GM23248 (cell line): Measurements from ENCODE around the gene HEBP1. TPM values are rescaled to one million over a fixed set of nuclear protein-coding genes. Genes with fewer than 3 reads are reported as not detected.
A peak's percentile ranks its signal among the peaks of the same experiment; 100 is the strongest.

Experiments
- DNase-seq: peaks from one replicate; pipeline ENCODE4 v3.0.0-alpha.2; 2015
- H2AFZ ChIP-seq: fragments of 200-600 bp; sonication (generic); 2 replicates; pipeline ENCODE4 v1.6.1; 2016; ENCODE audit warnings: antibody characterized with exemption
- H3F3A ChIP-seq: fragments of 200-600 bp; sonication (generic); 2 replicates; pipeline ENCODE4 v1.6.1; 2016; ENCODE audit warnings: mild to moderate bottlenecking, antibody characterized with exemption, mixed run types; ENCODE audit not compliant: insufficient read depth
- H3K27ac ChIP-seq: fragments of 200-600 bp; sonication (generic); 2 replicates; pipeline ENCODE4 v1.5.1; 2016; ENCODE audit warnings: mild to moderate bottlenecking
- H3K27me3 ChIP-seq: fragments of 200-600 bp; sonication (generic); replicated peaks from 2 replicates; pipeline ENCODE4 v1.6.1; 2016; ENCODE audit warnings: mild to moderate bottlenecking; ENCODE audit not compliant: insufficient read depth
- H3K36me3 ChIP-seq: fragments of 200-600 bp; sonication (generic); 2 replicates; pipeline ENCODE4 v1.6.1; 2016; ENCODE audit warnings: low read depth, mild to moderate bottlenecking
- H3K4me1 ChIP-seq: fragments of 200-600 bp; sonication (generic); 2 replicates; pipeline ENCODE4 v1.6.1; 2016; ENCODE audit warnings: mild to moderate bottlenecking; ENCODE audit not compliant: insufficient read depth
- H3K4me2 ChIP-seq: fragments of 200-600 bp; sonication (generic); one replicate; pipeline ENCODE4 v1.6.1; 2016; ENCODE audit warnings: mild to moderate bottlenecking; ENCODE audit not compliant: unreplicated experiment
- H3K4me3 ChIP-seq: fragments of 200-600 bp; sonication (generic); 2 replicates; pipeline ENCODE4 v1.5.1; 2016; ENCODE audit warnings: mild to moderate bottlenecking
- H3K79me2 ChIP-seq: fragments of 200-600 bp; sonication (generic); 2 replicates; pipeline ENCODE4 v1.6.1; 2016; ENCODE audit warnings: mild to moderate bottlenecking; ENCODE audit not compliant: insufficient read depth
- H3K9ac ChIP-seq: fragments of 200-600 bp; sonication (generic); 2 replicates; pipeline ENCODE4 v1.6.1; 2016; ENCODE audit warnings: mild to moderate bottlenecking
- H3K9me2 ChIP-seq: fragments of 200-600 bp; sonication (generic); 2 replicates; pipeline ENCODE4 v1.6.1; 2016; ENCODE audit warnings: mixed run types, mild to moderate bottlenecking, moderate library complexity; ENCODE audit not compliant: insufficient read depth
- H3K9me3 ChIP-seq: fragments of 200-600 bp; sonication (generic); one replicate; pipeline ENCODE4 v1.6.1; 2017; ENCODE audit warnings: low read depth
- H4K20me1 ChIP-seq: fragments of 200-600 bp; sonication (generic); 2 replicates; pipeline ENCODE4 v1.6.0; 2016; ENCODE audit not compliant: insufficient read depth
- EZH2 ChIP-seq: fragments of 200-600 bp; sonication (generic); IDR thresholded peaks from 2 replicates; pipeline ENCODE4 v1.6.1; 2018; ENCODE audit warnings: antibody characterized with exemption, mild to moderate bottlenecking; ENCODE audit not compliant: insufficient read depth, poor library complexity, severe bottlenecking
- EZH2phosphoT487 ChIP-seq: fragments of 200-600 bp; sonication (generic); IDR thresholded peaks from 2 replicates; pipeline ENCODE4 v1.6.1; 2018; ENCODE audit warnings: antibody characterized with exemption, moderate library complexity, mild to moderate bottlenecking, low read depth; ENCODE audit not compliant: insufficient read depth
- WGBS, 2 experiments: methylation state at CpG; one replicate each; pipeline ENCODE4 v1.1.6; 2015 to 2017; ENCODE audit warnings: low lambda C conversion rate in 2 of 2, low coverage in 1 of 2; ENCODE audit errors: missing lambda C conversion rate in 2 of 2; 5-methylcytosine and 5-hydroxymethylcytosine counted together
- in situ Hi-C: fragments of 300-500 bp; cut with MboI; formaldehyde crosslinking; loops from 2 replicates; pipeline ENCODE4 v1.15.0; 2020
- polyA plus RNA-seq: library from polyadenylated mRNA; unstranded; fragments of >200 nt; fragmentation: Nextera tagmentation; extraction: Ambion mirVana; gene quantifications from 2 replicates; pipeline ENCODE4 v1.2.1, GENCODE V29; 2016
- total RNA-seq: library from RNA; depleted of rRNA; stranded (reverse); fragments of >200 nt; shearing (Covaris generic); gene quantifications from 2 replicates; pipeline ENCODE4 v1.2.3, GENCODE V29; 2014

HEBP1 gene
- total and polyA plus RNA-seq, 2 experiments from 2014 or later: 17.4 to 83.0 TPM

GRCh38 chr12:12999271-12999958 lies 650 bp downstream of the HEBP1 start:
- no peaks in the 10 kb centered on the region for H3K9me3 ChIP-seq
- peak overlapping the region; percentile 12 for H3K27ac ChIP-seq
- TF ChIP-seq EZH2phosphoT487 (no peak), EZH2 (no peak)
- H3K36me3 ChIP-seq: no peaks in the 10 kb centered on the region
- in situ Hi-C loops: no loop called here
- peak overlapping the region; percentile 83 for H3K9ac ChIP-seq
- no peaks in the 10 kb centered on the region for H4K20me1 ChIP-seq
- WGBS, 2 experiments: 2 to 3% methylated on average over 16 to 22 of the region's 22 CpGs
- H3F3A ChIP-seq: peaks cover 20% of the 10 kb centered on the region
- peak overlapping the region; percentile 74 for H2AFZ ChIP-seq
- H3K27me3 ChIP-seq: no peaks in the 10 kb centered on the region
- peaks cover 23% of the 10 kb centered on the region for H3K4me1 ChIP-seq
- peak overlapping the region; percentile 87 for H3K4me3 ChIP-seq
- H3K9me2 ChIP-seq: no peaks in the 10 kb centered on the region
- DNase-seq: peak; percentile 49
- peak overlapping the region; percentile 95 for H3K4me2 ChIP-seq
- peaks cover 57% of the 10 kb centered on the region for H3K79me2 ChIP-seq

- H3K9ac ChIP-seq: no peak overlapping the region
- no peaks in the 10 kb centered on the region for H3K36me3 ChIP-seq
- in situ Hi-C loops: no loop called here
- H3K9me2 ChIP-seq: no peaks in the 10 kb centered on the region
- peaks cover 28% of the 10 kb centered on the region for H3K4me1 ChIP-seq
- no peak for DNase-seq
- peak overlapping the region; percentile 87; the same call in 1 of the 2 replicates for H3K4me3 ChIP-seq
- H3K4me2 ChIP-seq: peak overlapping the region; percentile 95
- no peak for TF ChIP-seq EZH2
- no peak for TF ChIP-seq EZH2phosphoT487
- H3K79me2 ChIP-seq: peaks cover 65% of the 10 kb centered on the region
- no peaks in the 10 kb centered on the region for H3K27me3 ChIP-seq
- H3K27ac ChIP-seq: no peak overlapping the region
- H3K9me3 ChIP-seq: no peaks in the 10 kb centered on the region
- H3F3A ChIP-seq: peaks cover 31% of the 10 kb centered on the region
- 75 to 81% methylated on average over 4 of the region's 4 CpGs for WGBS, 2 experiments
- no peaks in the 10 kb centered on the region for H4K20me1 ChIP-seq
- no peak overlapping the region for H2AFZ ChIP-seq
These were observed 1.8 kb downstream of the HEBP1 start for GRCh38 chr12:12998248-12998647.

- Histone ChIP-seq H3K36me3 (no peaks in the 10 kb centered on the region), H3K4me2 (no peak overlapping the region), H2AFZ (no peak overlapping the region), H4K20me1 (no peaks in the 10 kb centered on the region), H3K4me3 (no peak overlapping the region), H3K9me3 (no peaks in the 10 kb centered on the region), H3K9ac (no peak overlapping the region), H3K79me2 (peaks cover 65% of the 10 kb centered on the region), H3F3A (peaks cover 31% of the 10 kb centered on the region), H3K27ac (no peak overlapping the region), H3K4me1 (peaks cover 29% of the 10 kb centered on the region), H3K27me3 (no peaks in the 10 kb centered on the region), H3K9me2 (no peaks in the 10 kb centered on the region)
- no peak for DNase-seq
- in situ Hi-C loops: no loop called here
- WGBS, 2 experiments: 92 to 97% methylated on average over 2 of the region's 2 CpGs
- TF ChIP-seq EZH2: no peak
- no peak for TF ChIP-seq EZH2phosphoT487
These were observed 2.3 kb downstream of the HEBP1 start for GRCh38 chr12:12997734-12998133.

DNA sequence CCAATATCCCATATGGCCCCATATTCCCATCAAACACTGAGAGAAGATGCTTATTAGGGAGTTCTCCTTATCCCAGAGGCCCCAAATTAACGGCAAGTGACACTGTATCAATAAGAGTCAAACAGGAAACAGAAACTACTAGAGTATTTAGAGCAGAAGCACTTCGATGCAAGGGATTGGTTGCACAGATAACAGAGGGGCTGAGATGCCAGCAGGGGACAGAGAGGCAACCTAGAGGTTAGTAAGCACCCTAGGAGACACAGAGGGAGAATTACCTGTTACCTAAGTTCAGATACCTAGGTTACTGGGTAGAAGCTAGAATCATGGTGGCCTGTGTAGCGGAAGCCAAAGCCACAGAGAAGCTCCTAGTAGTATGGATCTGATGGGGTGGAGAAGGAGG lies 2.9 kb downstream of the HEBP1 start:
- no peaks in the 10 kb centered on the region for H3K9me3 ChIP-seq
- H3F3A ChIP-seq: peaks cover 28% of the 10 kb centered on the region
- H2AFZ ChIP-seq: no peak overlapping the region
- peaks cover 65% of the 10 kb centered on the region for H3K79me2 ChIP-seq
- no peaks in the 10 kb centered on the region for H3K27me3 ChIP-seq
- TF ChIP-seq EZH2phosphoT487 (no peak), EZH2 (no peak)
- peaks cover 26% of the 10 kb centered on the region for H3K4me1 ChIP-seq
- peak overlapping the region; percentile 25 for H3K4me2 ChIP-seq
- H4K20me1 ChIP-seq: no peaks in the 10 kb centered on the region
- H3K36me3 ChIP-seq: no peaks in the 10 kb centered on the region
- in situ Hi-C loops: no loop called here
- H3K9ac ChIP-seq: no peak overlapping the region
- no peak overlapping the region for H3K27ac ChIP-seq
- WGBS, 2 experiments: 53 to 54% methylated on average over 3 of the region's 3 CpGs
- no peak overlapping the region for H3K4me3 ChIP-seq
- no peak for DNase-seq
- H3K9me2 ChIP-seq: no peaks in the 10 kb centered on the region

- Histone ChIP-seq H3K4me3 (no peak overlapping the region), H3K9ac (no peak overlapping the region), H4K20me1 (no peaks in the 10 kb centered on the region), H3K27me3 (no peaks in the 10 kb centered on the region), H3K4me1 (peaks cover 25% of the 10 kb centered on the region), H3K4me2 (no peak overlapping the region), H3K79me2 (peaks cover 75% of the 10 kb centered on the region), H3K27ac (no peak overlapping the region), H2AFZ (no peak overlapping the region), H3K9me3 (no peaks in the 10 kb centered on the region), H3K36me3 (no peaks in the 10 kb centered on the region), H3K9me2 (no peaks in the 10 kb centered on the region), H3F3A (peaks cover 26% of the 10 kb centered on the region)
- in situ Hi-C loops: no loop called here
- DNase-seq: no peak
- TF ChIP-seq EZH2: no peak
- TF ChIP-seq EZH2phosphoT487: no peak
- 77 to 87% methylated on average over 3 of the region's 3 CpGs for WGBS, 2 experiments
These were observed 3.9 kb downstream of the HEBP1 start for GRCh38 chr12:12996209-12996608.
